Retina (tissue), 1 donor: ENCODE measurements around the gene ZBTB24.

Source experiments
- DNase-seq: peaks from one replicate; pipeline ENCODE4 v3.0.0-alpha.2; 2016

The ZBTB24 gene

DNA sequence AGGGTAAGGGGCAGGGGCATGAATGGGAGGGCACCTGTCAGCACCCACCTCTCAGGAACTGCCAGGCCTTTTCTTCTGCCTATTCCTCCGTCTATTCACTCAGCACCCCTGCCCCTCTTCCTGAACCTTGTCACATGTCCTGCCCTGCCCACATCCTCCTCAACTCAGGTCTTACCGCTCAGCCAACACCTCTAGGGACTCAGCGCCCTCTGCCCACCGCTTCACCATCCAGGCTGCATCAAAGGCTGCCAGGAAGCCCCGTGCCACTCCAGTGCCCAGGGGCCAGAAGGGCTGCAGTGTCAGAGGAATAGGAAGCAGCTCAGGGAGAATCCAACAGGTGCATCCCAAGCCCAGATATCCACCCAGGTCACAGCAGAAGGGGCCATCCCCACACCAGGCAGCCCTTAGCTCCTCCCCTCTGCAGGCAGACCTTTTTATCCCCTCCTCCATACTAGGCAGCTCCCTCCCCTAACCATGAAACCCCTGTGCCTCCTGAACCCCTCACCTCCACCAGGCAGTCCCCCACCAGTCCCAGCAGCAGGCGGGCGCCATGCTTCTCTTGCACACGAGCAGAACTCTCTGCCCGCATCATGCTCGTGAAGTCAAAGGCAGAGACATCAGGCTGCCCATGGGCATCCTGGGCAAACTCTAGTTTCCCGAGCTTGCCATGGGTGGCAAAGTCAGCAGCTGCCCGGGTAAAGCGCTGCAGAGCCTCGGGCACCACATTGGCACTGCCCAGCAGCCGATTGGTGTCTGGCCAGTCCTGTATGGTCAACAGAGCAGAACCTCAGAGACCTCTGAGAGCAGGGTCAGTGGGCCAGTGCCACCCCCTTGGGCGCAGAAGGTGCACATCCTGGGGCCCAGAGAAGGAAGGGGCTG, 33.0 kb downstream of the ZBTB24 start:
- DNase-seq: no peak

- DNase-seq: no peak
These were observed 33.8 kb downstream of the ZBTB24 start for GRCh38 chr6:109449064-109449794.

DNA sequence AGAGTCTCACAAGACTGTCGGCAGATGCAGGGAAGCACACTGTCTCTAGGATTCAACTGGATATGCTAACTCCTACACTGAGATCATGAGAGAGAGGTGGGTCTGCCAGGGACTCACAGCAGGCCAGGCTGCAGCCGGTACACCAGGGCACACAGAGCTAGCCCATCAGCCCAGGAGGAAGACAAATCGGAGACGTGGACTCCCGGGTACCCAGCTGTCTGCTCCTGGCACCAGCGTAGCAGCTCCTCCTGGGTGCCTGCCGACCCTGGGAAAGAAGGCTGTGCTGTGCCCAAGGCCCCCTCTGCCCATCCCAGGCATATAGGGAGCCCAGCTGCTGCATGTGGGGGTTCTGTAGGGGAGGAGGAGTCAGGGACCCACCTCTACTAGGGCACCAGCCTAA, 34.4 kb downstream of the ZBTB24 start:
- DNase-seq: no peak

DNA sequence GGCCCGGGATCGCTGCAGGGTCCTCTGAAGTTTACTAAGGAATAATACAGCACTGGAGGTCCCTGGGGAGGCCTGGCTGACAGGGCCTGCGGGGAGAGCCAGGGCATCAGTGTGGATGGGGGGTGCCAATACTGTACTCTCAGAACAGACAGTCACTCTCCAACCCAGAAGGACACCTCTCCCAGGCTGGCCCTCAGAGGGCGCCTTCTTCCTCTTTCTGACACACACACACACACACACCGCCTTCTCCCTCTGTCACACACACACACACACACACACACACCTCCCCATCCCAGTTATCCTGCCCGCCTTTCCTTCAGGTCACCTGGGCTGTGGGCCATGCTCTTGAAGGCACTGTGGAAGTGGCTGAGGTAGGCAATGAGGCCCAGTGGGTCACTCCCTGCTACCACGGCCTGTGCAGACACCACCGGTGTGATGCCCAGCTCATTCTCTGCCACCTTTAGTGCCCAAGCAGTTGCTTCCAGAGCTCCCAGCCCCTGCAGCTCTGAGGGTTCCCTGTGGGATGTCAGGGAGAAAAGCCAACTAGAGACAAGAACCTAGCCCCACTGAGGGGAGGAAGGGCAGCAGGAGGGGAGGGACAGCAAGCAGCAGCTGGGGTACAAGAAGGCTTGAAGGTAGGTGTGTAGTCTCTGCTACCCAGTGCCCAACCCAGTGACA, 35.0 kb downstream of the ZBTB24 start:
- DNase-seq: no peak

DNA sequence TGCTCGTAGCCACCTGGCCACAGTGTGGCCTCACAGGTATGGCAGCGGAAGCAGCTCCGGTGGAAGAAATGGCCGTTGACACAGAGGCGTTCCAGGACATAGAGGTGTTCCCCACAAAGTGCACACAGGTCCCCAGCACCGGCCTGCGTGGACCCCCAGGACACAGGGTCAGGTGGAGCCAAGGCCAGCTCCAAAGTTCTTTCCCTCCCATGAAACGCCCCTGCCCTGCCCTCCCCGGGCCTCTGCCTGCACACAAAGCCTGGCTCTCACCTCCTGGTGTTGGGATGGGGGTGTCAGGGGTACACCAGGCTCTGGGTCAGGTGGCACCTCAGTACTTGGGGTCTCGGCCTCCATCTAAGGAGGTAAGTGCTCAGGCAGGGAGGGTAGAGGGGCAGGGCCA, 35.9 kb downstream of the ZBTB24 start:
- no peak for DNase-seq

DNA sequence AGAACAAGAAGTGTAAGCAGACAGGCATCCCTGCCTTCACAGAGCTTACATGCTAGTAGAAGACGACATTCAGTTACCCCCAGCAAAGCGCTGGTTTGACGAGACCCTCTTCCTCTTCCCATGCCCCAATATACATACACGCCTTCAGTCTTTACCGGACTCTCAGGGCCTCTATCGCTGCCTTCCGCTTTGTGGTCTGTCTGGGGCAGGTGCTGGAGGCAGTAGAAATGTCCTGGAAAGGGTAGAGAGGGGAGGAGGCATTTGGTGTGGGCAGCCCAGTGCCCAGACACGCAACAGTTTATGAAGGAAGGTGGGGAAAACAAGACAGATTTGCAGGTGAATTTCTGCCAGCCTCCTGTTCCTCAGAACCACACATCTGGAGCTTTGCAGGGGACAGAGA, 36.5 kb downstream of the ZBTB24 start:
- DNase-seq: no peak

DNA sequence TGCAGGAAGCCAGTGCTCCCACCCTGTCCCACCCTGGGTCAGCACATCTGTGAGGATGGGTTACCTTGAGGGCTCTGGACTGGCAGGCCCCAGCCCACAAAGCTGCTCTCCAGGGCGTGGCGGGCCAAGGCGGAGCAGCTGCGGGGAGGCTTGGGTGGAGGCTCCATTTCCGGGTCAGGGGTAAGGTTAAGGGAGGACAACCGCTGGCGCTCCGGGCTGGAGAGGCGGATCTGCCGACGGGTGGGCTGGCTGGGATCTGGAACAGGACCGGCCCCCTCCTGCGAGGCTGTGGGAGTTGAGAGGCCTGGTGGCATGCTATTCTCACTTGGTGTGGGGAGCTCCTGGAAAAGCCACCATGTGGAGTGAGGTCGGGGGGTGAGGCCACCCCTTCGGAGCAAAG, 36.9 kb downstream of the ZBTB24 start:
- no peak for DNase-seq

DNA sequence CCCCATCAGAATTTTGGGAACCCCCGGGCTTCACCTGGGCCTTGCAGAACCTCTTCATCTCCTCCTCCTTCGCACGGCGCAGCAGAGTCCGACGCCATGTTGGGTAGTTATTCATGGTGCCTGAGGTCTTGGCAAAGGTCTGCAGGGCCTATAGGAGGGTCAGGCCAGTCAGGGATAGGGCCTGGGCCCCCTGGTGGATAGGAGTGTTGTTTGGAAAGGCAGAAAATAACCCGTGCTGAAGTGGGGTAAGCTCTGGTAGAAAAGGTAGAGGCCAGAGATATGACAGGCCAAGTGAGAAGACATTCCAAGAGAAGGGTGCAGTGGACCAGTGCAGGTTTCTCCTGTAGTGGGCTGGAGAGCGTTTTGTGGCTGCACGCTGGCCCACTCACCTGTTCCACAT, 37.6 kb downstream of the ZBTB24 start:
- no peak for DNase-seq

- DNase-seq: no peak
These were observed 39.5 kb downstream of the ZBTB24 start for GRCh38 chr6:109443425-109443950.

DNA sequence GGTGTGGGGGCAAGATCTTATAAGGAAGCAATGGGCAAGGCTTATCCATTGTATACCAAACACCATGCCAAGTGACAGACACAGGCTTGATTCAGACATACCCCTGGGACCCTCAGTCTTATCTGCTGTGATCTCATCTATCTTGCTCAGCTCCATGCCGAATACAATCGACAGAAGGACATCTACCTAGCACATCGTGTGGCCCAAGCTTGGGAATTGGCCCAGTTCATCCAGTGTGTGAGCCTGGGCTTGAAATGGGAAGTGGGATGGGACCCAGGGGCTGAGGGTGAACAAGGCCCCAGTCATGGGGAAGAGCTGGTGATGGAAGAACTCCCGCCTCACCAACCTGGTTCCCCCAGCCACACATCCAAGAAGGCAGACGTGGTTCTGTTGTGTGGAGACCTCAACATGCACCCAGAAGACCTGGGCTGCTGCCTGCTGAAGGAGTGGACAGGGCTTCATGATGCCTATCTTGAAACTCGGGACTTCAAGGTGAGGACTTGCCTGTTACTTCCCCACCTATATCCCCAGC, 40.6 kb downstream of the ZBTB24 start:
- DNase-seq: no peak

GRCh38 chr6:109441069-109441816, 41.8 kb downstream of the ZBTB24 start:
- no peak for DNase-seq

DNA sequence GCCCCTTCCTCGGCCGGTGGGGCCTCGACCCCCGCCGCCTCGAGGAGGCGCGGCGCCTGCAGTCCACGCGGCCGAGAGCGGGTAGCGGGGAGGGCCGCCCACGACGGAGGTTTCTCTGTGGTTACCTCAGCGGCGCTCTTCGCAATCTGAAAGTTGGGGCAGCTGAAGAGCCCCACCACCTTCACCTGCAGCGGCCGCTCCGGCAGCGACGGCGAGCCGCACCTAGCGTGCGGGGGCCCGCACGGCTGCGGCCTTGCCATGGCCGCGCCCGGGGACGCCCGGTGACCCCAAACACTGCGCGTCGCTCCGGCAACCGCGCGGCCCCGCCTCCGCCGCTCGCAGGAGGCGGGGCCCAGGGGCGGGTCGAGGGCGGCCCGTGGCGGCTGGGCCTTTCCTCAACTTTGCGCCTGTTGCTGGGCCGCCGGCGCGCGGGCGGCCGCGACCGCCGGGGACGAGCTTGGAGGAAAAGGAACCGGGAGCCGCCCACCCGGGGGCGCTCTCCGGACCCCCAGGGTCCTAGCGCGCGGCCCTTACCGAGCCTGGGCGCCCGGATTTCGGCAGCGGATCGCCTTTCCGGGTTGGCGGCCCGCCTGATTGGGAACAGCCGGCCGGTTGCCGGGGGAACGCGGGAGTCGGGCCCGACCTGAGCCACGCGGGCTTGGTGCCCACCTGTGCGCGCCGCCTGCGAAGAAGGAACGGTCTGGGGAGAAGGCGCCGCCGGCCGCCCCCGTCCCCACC, 42.5 kb downstream of the ZBTB24 start, which contains the start of the genes PPIL6 and SMPD2:
Gene PPIL6 (minus strand): TSS at position 298 of the 738 bp plus-strand sequence. CDS start 38 bp downstream, at position 260.
Gene SMPD2 (plus strand): TSS at position 394 of the 738 bp plus-strand sequence. CDS start 398 bp downstream, outside the sequence.
- peak; percentile 95 for DNase-seq

GRCh38 chr6:109436041-109436440, 47.0 kb downstream of the ZBTB24 start:
- DNase-seq: no peak

DNA sequence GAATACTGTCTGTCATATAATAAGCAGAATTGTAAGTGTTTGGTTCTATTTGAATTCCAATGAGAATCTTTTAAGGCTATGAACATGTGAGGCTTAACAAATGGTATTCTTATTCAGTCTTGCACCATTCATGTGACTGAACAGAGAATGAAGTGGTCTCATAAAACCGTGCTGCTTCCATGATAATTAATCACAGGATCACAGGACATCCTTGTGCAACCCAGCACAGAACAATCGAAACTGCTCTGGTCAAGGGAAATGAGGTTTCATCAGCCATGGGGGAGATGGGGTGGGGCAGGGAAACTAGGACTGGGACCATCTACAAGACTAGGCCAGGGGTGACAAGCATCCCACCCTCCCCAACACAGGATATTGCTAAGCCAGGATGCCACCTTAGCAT, 48.6 kb downstream of the ZBTB24 start:
- no peak for DNase-seq

GRCh38 chr6:109429496-109429895, 53.5 kb downstream of the ZBTB24 start:
- no peak for DNase-seq

GRCh38 chr6:109428889-109429477, 54.0 kb downstream of the ZBTB24 start:
- no peak for DNase-seq

DNA sequence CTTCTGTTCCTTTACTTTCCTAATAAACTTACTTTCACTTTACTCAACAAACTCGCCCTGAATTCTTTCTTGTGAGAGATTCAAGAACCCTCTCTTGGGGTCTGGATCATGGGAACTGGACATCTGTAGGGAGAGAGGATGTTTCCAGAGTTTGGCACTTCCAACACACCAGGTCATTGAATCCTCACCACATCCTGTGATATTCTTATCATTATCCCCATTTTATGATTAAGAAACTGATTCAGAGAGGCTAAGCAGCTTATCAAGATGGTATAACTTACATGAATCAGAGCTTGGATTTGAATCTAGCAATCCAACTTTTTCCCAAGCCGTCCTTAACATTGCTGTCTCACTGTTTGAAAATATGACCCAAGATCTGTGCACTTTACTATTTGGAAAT, 58.1 kb downstream of the ZBTB24 start:
- DNase-seq: no peak

DNA sequence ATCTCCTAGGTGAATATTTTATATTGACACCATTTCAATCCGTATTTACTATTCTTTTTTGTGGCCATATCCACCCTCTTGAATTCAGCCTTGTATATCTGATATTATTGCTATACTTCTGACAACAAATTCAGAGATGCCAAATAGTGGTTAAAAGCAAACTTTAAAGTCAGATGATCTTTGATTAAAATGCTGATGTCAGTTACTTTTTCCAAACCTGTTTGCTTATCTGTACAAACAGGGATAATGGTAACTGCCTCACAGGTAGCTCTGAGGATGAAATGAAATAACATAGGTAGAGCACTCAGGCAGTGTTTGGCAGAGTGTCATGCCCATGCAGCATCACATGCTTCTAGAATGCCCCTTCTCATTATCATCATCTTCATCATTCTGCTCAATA, 61.8 kb downstream of the ZBTB24 start:
- no peak for DNase-seq

DNA sequence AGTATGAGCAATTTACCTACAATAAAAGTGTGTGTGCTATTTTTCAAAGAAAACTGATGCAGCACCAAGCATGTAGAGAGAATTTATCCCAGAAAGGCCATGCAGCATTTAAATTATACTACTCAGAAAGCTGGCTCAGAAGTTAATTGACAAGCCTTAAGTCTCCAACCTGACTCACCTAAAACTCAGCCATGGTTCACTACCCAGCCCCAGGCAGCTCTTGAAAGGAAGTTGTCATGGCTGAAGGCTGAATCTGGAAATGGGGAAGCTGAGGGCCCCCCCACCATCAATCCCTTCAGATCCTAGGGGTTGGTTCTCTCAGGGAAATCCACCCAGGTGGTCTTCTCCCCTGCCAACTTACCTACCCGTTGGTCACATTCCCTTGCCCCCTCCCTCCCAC, 62.3 kb downstream of the ZBTB24 start:
- no peak for DNase-seq

DNA sequence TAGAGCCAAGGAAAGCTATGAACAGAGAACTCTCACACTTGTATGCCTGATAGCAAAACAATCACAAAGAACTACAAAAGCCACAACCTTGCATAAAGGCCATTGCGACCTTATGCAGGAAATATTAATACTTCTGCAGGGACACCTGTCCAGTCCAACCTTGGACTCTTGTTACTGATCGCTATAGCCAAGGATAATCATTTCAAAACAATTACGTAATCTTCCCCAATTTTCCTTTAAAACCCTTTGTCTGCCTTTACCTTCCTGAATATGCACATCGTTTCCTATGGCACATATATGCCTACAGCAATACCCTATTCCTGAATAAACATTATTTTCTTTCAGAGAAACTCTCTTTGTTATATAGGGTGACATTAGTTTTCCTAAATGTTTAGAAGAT, 65.4 kb downstream of the ZBTB24 start:
- DNase-seq: no peak
